Left ventricle myocardium superior (tissue), 1 donor: Measurements from ENCODE around the gene EIF6. TPM values are rescaled to one million over a fixed set of nuclear protein-coding genes. Genes with fewer than 3 reads are reported as not detected.
A peak's percentile ranks its signal among the peaks of the same experiment; 100 is the strongest.
"Not testable (repeated sequence)": the region's sequence is repeated elsewhere in the genome, so short reads cannot be mapped to it uniquely, and the experiment has no call there.

Source experiments
- ATAC-seq: fragments of 200-7000 bp; cut with Tn5 transposase; one replicate; pipeline ENCODE4 v1.9.1; 2020; ENCODE audit warnings: mild to moderate bottlenecking, moderate library complexity
- DNase-seq: peaks from one replicate; pipeline ENCODE4 v3.0.0-alpha.2; 2020
- intact Hi-C: fragments of 100-400 bp; cut with micrococcal nuclease; formaldehyde crosslinking; loops from one replicate; pipeline ENCODE4 v1.11.0; 2022
- total RNA-seq: library from RNA; stranded (reverse); fragmentation: NEBNext Ultra II Directional; extraction: Animal tissue kit (Norgen Biotek cat#: 25700); gene quantifications from one replicate; pipeline ENCODE4 v1.2.1, GENCODE V29; 2021
- donor health status: DM: no; HTN: yes; CAD: no; lungs with severe emphysema.

The EIF6 gene
- total RNA-seq, 1 donor from 2014 or later: 34.6 TPM

DNA sequence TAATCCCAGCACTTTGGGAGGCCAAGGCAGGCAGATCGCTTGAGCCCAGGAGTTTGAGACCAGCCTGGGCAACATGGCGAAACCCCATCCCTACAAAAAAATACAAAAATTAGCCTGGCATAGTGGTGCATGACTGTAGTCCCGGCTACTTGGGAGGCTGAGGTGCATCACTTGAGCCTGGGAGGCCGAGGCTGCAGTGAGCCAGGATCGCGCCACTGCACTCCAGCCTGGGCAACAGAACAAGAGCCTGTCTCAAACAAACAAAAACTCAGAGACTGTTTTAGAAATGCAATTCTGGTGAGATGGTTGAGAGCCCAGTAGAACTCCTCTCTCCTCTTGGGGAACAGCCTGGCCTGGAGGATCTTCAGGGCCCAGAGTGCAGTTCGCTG lies 31.1 kb upstream of the EIF6 start:
- intact Hi-C loops, DNase-seq, ATAC-seq: not testable (repeated sequence)

DNA sequence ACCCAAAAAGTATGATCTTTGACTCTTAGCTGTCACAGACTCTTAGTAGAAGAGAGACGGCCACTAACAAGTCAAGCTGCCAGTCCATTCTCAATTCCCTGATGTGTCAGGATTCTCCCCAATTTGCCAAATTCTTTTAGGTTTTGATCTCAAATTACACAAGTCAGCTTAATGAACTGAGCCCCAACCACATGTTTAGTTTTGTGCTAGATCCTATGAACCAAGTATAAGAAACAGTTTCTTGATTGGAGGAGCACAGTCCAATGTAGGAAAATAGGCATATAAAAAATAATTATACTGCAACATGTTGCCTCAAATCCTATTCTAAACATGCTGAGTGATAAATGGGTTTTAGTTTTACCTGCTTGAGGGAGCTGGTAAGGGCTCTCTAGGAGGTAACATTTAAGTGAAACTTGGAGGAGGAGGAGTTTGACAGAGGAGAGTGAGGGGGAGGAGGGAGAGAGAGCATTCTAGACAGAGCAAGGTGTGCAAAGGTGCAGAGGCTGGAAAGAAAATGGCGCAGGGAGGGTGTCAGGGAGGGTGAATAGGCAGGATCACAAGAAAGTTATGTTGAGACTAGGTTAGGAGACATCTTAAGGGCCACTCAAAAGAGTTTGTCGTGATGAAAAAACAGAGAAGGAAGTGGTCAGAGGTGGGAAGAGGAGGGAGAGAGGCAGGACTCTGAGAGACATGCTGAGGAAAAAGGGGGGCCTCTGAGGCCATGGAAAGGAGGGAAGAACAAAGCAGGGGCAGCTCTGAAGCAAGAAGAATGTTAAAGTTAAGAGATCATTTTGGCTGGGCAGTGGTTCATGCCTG lies 30.5 kb upstream of the EIF6 start:
- DNase-seq (no peak), ATAC-seq (no peak)
- intact Hi-C loops: no loop called here

DNA sequence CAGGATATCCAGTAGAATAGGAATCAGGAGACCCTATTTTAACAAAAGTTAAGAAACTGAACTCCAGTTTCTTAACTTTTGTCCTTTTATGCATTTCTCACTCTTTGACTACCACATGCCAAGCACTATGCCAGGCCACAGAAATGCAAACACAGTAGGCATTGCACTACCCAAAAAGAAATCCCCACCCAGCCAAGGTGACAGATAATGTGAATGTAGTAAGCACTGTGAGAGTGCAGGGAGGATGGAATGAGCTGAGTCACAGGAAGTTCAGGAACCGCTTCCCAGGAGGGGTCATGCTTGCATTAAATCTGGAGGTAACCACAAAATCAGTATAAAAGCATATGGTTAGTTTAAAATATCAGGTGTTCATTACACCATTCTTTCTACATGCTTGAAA lies 27.7 kb upstream of the EIF6 start:
- ATAC-seq (no peak), DNase-seq (no peak)
- intact Hi-C loops: no loop called here

DNA sequence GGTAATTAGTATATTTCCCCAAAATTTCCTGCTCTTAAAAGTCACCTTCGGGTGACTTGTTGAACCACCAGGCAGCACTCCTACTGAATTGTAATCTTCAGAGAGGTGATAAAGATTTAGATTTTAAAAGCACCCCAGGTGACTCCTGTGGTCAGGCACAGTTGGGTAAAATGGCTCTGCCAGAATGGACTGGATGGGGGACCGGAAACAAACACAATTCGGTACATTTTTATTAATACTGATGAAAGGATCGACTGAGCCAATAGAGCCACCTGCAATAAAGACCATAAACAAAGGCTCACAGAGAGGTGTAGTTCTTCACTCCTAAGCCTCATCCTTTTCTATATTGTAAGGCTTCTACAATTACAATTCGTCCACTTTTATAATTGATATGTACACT lies 27.2 kb upstream of the EIF6 start:
- ATAC-seq: no peak
- no peak for DNase-seq
- intact Hi-C loops: no loop called here

DNA sequence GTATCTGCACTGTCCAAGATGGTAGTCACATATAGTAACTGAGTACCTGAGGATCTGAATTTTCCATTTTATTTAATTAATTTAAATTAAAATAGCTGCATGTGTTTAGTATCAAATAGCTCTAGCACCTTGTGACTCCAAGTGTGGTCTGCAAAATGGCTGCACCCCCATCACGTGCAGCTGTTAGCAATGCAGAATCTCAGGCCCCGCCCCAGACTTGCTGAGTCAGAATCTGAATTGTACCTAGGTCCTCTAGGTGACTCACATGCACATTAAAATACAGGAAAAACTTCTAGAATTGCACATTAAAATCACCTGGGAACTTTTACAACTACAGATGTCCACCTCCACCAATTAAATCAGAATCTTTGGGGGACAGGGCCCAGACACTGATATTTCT lies 26.8 kb upstream of the EIF6 start:
- intact Hi-C loops: no loop called here
- DNase-seq (no peak), ATAC-seq (no peak)

DNA sequence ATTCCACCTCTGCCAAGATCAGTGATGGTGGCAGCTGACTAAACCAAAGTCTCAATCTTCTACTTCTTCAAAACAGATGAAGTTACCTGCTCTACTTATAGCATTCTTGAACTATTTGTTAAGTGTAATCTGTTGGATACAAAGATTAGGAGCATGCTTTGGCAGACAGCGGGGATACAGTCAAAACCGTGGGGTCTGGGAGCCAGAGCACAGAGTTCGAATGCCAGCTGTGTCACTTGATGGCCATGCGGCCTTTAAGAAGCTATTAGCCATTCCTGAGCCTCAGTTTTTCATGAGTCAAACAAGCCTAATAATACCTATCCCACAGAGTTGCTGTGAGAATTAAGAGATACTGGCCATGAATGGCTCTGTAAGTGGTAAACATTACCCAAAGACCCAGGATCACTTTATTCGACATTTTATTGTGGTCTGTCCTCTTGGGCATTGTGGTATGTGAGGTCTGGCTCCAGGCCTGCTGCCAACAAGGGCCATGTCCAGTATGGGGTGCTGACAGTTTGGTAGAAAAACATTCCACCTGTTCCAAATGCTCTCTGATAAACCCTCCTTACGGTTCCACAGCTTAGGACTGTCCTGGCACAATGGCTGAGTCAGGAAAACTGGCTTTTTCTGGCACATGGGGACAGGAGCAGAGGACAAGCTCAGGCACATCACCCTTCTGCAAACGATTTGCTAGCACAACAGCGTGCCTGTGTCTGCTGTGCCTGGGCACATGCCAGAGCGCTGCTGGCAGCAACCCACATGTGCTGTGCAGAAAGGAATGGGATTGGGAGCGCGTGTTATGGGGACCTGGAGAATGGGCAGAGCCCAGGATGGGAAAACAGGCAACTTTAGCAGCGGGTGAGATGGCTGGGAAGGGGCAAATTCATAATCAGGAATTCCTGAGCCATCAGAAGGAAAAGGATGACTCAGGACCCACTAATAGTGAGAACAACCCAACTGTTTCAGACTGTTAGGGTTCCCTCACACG lies 23.4 kb upstream of the EIF6 start:
- intact Hi-C loops: no loop called here
- DNase-seq (peak; percentile 89), ATAC-seq (peak; percentile 85)

DNA sequence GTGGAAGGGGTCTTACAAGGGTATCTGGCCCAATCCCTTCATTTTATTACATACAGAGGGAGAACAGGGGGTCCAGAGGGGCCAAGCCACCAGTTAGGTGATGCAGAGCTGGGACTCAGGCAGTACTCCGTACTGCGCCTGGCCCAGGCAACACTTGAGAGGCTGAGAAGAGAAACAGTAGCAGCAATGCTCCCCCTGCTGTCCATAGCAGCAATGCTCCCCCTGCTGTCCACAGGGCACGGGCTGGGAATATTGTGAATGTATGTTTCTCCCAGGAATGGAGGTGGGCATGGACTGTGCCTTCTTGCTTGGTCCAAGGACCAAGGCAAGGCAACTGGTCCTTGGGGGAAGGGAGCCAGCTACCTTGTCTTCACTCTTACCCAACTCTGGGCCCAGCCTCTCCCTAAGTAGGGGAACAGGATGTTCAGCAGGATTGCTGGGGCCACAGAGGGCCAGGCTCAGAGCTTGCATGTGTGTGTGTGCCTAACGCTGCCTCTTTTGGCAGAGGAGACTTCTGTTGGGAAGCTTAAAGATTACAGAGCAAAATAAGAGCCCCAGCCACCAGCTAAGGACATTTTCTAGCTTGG lies 22.5 kb upstream of the EIF6 start:
- DNase-seq: peak; percentile 61
- ATAC-seq: peak; percentile 72
- intact Hi-C loops: no loop called here

DNA sequence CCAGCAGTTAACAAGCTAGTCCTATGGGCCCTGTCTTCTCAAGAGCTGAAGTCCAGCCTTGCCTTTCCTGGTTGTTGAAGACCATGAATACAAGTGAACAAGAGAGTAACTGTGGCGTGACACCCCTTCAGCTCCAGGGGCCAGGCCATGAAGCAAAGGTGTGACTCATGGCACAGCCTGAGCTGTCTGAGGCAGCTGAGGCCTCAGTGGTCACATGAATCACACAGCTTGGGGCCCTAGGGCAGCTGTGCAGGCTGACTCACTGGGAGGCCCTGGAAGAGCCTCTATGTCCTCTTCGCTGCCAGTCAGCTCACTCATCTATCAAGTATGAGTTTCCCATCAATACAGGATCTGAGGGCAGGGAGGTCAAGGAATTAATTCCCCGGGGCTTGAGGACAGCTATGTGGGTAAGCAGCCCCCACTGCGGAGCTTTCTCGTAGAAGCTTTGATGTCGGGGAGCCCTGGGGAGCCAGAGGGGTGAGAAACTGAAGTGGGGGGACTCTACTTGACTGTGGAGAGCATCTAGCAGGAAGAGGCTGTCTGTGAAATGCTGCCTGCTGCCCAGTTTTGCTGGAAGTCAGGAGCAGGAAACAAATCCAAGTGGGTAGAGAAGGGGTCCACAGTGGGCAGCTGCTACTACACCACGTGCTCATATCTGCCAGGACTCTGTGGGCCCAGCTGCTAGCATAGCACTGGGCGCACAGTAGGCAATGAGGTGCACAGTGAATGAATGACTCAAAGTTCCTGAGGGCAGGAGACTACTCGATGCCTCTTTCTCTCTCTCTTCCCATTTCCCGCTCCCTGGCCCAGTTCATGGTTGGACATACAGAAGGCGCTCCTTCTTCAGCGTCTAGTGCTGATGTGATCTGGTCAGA lies 21.3 kb upstream of the EIF6 start:
- no peak for DNase-seq

DNA sequence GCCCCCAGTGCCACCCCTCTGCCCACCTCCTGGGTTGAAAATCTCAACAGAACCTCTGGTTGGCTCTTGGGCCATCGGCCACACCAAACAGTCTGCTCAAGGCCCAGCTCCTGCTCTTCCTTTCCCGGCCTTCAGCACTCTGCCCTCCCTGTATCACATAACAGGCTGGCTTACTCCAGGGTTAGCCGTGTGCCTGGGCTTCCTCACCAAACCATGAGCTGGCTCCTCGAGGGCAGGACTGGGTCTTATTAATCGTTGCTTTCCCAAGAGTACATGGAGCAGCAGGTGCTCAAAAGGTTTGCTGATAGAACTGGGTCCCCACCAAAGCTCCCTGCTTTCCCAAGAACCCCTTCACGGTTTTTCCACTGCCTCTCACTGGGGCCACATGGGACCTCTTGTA lies 20.4 kb upstream of the EIF6 start:
- DNase-seq (no peak), ATAC-seq (no peak)
- intact Hi-C loops: no loop called here

More for the DNA sequence above, 21.3 kb upstream of the EIF6 start:
- no peak for ATAC-seq
- intact Hi-C loops: no loop called here

DNA sequence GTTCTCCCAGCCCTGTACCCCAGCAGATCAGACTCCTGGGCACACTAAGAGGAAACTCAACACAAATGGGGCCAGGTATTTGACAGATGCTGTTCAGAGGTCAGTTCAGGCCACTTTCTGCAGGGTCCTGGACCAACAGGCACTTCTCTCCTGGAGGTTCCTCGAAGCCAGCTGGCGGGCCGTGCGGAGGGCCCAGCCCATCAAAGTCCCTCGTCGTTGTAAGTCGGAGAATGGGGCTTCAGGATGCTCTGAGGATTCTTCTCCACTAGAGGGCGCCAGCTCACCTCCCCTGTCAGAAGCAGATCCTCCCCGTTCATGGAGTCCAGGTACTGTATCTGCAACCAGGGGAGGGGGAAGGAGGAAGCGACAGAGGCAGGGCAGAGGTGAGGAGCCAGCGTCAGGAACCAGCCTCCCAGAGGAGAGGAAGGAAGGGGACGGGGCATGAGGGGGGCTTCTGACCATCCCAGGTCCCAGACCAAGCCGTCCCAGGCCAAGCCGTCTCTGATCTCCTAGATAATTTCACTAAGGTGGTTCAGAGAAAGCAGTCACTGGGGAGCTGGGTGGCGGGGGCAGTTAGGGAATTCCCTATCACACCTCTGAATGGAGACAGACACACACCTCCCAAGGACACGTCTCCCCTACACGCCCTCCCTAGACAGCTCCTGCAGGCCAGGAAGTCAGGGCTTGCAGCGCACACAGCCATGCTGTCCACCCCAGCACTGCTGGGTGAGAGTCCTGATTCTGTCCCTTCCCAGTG lies 19.3 kb upstream of the EIF6 start:
- ATAC-seq (peak; percentile 57), DNase-seq (peak; percentile 73)
- intact Hi-C loops: no loop called here

DNA sequence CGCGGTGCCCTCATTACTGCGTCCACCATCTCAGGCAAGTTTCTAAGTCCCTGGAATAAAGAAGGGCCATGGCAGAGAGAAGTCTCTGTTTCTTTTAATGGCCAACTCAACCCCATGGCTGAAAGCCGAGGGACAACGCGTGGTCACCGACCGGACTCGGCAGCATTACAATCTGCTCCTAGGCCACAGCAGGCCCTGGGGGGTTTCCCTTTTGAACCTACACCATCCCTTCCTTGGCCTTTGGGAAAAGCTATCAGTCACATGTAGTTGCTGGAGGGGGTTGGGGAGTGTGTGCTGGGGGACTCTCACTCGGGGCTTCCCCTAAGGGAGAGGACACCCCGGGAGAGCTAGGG lies 18.8 kb upstream of the EIF6 start:
- ATAC-seq (no peak), DNase-seq (no peak)
- intact Hi-C loops: no loop called here

DNA sequence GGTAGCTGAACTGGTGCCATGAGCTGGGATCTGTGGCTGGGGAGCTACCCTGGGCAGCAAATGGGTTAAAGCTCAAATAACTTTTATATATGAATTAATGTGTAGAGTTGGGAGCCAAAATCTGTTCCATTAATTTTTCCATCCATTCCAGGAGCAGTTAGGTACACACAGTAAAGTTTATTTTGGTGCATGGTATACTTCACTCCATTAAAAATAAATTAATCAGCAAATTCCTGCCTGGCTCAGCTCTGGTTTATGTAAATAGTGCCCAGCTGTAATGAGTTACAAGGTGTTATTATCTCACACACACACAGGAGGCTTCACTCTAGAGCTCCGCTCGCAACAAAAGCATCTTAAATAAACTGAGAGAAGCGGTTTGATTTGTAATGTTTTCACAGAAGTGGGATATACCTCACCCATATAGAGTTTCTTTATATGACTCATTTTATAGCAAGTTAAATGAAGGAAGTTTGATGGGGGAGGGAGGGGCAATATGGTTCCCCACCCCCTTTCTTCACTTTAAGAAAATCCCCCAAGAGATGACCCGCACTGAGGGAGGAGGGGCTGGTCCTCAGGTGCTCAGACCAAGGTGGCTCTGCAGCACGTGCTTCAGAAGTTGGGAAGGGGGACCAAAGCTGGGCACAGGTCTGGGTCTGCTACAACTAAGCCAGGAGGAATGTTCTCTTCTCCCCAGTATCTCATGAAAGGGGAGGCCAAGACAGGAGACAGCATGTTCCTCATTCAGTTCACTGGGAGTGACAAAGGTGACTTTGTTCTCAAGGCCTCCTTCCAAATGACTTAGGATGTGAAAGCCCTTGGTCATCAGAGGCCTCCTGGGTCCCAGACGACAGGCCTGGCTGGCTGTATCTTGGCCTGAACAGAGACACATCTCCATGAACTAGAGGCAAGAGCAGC lies 18.1 kb upstream of the EIF6 start:
- intact Hi-C loops: no loop called here
- ATAC-seq (no peak), DNase-seq (no peak)

DNA sequence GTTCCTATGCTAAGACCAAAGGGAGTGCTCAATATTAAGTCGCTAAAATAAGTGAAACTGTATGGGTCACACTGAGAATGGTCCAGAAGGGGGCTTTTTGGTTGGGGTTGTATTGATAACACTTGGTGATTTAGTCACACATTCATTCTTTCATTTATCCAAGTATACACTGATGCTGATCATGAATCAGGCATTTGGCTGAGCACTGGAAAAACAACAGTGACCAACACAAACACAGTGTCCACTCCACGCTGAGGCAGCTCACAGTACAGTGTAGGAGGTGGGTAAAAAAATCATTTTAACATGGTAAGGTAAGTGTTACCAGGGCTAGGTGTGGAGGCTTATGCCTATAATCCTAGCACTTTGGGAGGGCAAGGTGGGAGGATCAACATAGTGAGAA lies 16.9 kb upstream of the EIF6 start:
- DNase-seq (no peak), ATAC-seq (no peak)
- intact Hi-C loops: no loop called here

DNA sequence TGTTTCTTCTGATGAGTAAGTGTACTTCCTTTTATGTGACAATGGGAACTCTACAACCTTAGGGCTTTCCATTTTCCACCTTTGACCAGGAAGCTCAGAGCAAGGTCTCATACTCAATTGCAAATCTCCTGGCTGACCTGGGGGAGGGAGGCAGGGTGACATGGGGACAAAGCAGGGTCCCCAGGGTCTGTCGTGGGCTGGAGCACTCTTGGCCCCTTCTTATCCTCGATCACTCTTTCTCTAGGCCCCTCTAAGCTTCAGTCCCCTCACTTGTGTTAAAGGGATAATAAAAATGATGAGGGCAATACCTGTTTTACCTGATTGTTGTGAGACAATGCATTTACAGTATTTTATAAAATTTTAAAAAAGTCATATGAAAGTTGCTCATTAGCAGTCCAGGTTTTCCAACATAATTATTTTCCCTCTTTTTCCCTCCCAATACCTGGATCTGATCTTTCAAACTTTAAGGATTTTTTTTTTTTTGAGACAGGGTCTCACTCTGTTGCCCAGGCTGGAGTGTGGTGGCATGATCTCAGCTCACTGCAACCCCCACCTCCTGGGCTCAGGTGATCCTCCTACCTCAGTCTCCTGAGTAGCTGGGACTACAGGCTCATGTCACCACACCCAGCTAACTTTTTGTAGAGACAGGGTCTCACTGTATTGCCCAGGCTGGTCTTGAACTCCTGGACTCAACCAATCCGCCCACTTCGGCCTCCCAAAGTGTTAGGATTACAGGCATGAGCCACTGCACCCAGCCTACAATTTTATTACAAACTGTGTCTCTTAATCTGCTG lies 16.1 kb upstream of the EIF6 start:
- ATAC-seq (no peak), DNase-seq (no peak)
- intact Hi-C loops: no loop called here

DNA sequence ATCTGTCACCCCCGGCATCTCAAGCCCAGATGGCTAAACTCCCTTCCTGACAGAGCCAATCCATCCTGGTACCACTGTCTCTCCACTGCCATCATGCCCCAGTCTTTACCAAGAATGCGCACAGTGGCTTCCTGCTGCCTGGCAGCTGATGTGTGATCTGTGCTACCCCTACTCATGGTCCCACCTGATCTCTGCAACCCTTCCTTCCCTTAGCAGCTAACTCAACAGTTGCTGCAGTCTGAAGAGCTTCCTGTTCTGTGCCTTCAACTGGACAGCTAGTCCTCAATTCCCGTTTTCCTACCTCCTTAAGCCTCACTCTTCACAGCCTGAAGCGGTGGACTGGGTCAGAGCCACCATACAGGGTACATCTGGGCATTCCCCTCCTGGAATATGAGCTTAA lies 15.2 kb upstream of the EIF6 start:
- DNase-seq (no peak), ATAC-seq (no peak)
- intact Hi-C loops: no loop called here

DNA sequence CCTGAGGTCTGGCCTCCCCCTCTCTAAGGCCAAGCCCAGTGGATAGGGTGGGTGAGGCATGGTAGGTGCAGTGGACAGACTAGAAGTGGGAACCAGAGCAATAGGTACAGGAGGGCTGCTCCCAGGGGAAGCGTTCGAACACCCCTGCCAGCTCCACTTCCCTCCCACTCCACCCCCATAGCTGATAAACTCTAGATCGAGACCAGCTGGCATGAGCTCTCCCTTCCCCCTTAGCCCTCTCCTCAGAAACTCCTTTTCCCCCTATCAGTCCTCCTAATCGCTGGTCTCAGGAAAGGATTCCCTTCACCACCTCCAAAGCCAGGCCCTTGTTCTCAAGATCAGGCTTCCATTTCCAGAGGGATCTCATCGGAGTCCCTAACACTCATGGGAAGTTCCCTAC lies 13.7 kb upstream of the EIF6 start:
- intact Hi-C loops: no loop called here
- DNase-seq (no peak), ATAC-seq (no peak)

DNA sequence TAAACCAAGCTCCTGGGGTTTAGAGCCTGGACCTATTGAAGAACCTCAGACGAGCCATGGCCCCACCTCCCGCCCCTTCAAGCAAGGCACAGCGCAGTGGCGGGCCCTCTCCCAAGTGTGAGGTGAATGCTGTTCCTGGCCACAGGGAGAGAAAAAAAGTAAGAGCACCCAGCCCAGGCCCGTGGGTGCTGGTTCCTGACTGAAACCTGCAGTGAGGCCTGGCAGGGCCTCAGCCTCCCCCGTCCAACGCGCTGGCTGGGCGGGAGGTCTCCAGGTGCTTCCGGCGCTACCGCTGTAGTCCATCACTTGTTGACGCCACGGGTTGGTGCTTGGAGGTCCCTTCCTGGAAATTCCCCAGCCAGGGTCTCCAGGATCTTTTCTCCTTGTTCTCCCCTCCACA lies 13.2 kb upstream of the EIF6 start:
- intact Hi-C loops: no loop called here
- no peak for ATAC-seq
- no peak for DNase-seq
